ENCODE measurements around the gene DDX5.
"Not testable (repeated sequence)": the region's sequence is repeated elsewhere in the genome, so short reads cannot be mapped to it uniquely, and the experiment has no call there.

DNA sequence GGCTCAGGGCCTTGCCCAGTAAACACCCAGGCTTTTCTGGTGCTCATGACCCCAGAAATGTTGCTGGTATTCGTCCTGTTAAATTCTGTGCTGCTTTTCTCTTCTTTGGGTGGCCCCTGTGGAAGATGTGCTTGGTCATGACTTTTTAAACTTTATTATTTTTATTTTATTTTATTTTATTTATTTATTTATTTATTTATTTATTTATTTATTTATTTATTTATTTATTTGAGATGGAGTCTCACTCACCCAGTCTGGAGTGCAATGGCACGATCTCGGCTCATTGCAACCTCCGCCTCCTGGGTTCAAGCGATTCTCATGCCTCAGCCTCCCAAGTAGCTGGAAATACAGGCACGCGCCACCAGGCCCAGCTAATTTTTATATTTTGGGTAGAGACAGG is 46.3 kb downstream of the DDX5 start:
- not testable (repeated sequence) for TF ChIP-seq POLR2A (IDR thresholded peaks at IDR 0.05)
- TF ChIP-seq, protein P1, sequence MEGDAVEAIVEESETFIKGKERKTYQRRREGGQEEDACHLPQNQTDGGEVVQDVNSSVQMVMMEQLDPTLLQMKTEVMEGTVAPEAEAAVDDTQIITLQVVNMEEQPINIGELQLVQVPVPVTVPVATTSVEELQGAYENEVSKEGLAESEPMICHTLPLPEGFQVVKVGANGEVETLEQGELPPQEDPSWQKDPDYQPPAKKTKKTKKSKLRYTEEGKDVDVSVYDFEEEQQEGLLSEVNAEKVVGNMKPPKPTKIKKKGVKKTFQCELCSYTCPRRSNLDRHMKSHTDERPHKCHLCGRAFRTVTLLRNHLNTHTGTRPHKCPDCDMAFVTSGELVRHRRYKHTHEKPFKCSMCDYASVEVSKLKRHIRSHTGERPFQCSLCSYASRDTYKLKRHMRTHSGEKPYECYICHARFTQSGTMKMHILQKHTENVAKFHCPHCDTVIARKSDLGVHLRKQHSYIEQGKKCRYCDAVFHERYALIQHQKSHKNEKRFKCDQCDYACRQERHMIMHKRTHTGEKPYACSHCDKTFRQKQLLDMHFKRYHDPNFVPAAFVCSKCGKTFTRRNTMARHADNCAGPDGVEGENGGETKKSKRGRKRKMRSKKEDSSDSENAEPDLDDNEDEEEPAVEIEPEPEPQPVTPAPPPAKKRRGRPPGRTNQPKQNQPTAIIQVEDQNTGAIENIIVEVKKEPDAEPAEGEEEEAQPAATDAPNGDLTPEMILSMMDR (IDR thresholded peaks at IDR 0.05): not testable (repeated sequence)

Measured in esophagus squamous epithelium (tissue), 4 donors.